H9 (cell line): ENCODE results near the gene GGTLC2. TPM values are rescaled to one million over a fixed set of nuclear protein-coding genes. Genes with fewer than 3 reads are reported as not detected.

Source experiments
- DNase-seq: peaks from one replicate; pipeline ENCODE4 v3.0.0-alpha.2; 2017
- H2AFZ ChIP-seq: one replicate; pipeline ENCODE4 v1.6.1; 2013; ENCODE audit warnings: mild to moderate bottlenecking, low read length, control low read depth, moderate library complexity
- H2AK5ac ChIP-seq: 2 replicates; pipeline ENCODE4 v1.6.1; 2013; ENCODE audit warnings: low read length, control low read depth, mixed read lengths; ENCODE audit not compliant: insufficient read length
- H2BK120ac ChIP-seq: one replicate; pipeline ENCODE4 v1.6.1; 2013; ENCODE audit warnings: low read depth, mild to moderate bottlenecking, low read length, control low read depth, inconsistent platforms; ENCODE audit not compliant: poor library complexity, severe bottlenecking
- H2BK12ac ChIP-seq: 2 replicates; pipeline ENCODE4 v1.6.1; 2013; ENCODE audit warnings: low read length, control low read depth, mixed read lengths, low read depth; ENCODE audit not compliant: insufficient read length
- H2BK15ac ChIP-seq: 2 replicates; pipeline ENCODE4 v1.6.1; 2013; ENCODE audit warnings: low read depth, low read length, control low read depth
- H2BK20ac ChIP-seq: one replicate; pipeline ENCODE4 v1.6.1; 2013; ENCODE audit warnings: low read depth, mild to moderate bottlenecking, low read length, control low read depth, inconsistent platforms; ENCODE audit not compliant: poor library complexity, severe bottlenecking
- H2BK5ac ChIP-seq: 2 replicates; pipeline ENCODE4 v1.6.1; 2013; ENCODE audit warnings: low read length, control low read depth, mixed read lengths; ENCODE audit not compliant: insufficient read length
- H3K14ac ChIP-seq: 2 replicates; pipeline ENCODE4 v1.6.1; 2013; ENCODE audit warnings: low read length, control low read depth; ENCODE audit not compliant: insufficient read depth
- H3K18ac ChIP-seq: 2 replicates; pipeline ENCODE4 v1.6.1; 2013; ENCODE audit warnings: low read depth, mild to moderate bottlenecking, mixed read lengths, low read length, control low read depth; ENCODE audit not compliant: insufficient read length
- H3K23ac ChIP-seq: 2 replicates; pipeline ENCODE4 v1.6.1; 2013; ENCODE audit warnings: low read length, control low read depth, mixed read lengths, low read depth; ENCODE audit not compliant: insufficient read length
- H3K23me2 ChIP-seq: 2 replicates; pipeline ENCODE4 v1.6.1; 2013; ENCODE audit warnings: low read depth, mild to moderate bottlenecking, mixed read lengths, low read length, control low read depth; ENCODE audit not compliant: insufficient read length, poor library complexity, severe bottlenecking
- H3K27ac ChIP-seq: 2 replicates; pipeline ENCODE4 v1.5.1; 2013; ENCODE audit warnings: low read length, control low read depth, mixed read lengths, low read depth; ENCODE audit not compliant: insufficient read length
- H3K27me3 ChIP-seq: 2 replicates; pipeline ENCODE4 v1.6.1; 2013; ENCODE audit warnings: low read length, control low read depth, inconsistent platforms; ENCODE audit not compliant: insufficient read depth
- H3K4ac ChIP-seq: 2 replicates; pipeline ENCODE4 v1.6.1; 2013; ENCODE audit warnings: low read depth, mild to moderate bottlenecking, control low read depth, inconsistent platforms, low read length, moderate library complexity
- H3K4me1 ChIP-seq: 2 replicates; pipeline ENCODE4 v1.6.1; 2013; ENCODE audit warnings: low read length, control low read depth, inconsistent platforms; ENCODE audit not compliant: insufficient read depth
- H3K4me2 ChIP-seq: 2 replicates; pipeline ENCODE4 v1.6.1; 2013; ENCODE audit warnings: low read length, control low read depth, mixed read lengths; ENCODE audit not compliant: insufficient read length, insufficient read depth
- H3K56ac ChIP-seq: 2 replicates; pipeline ENCODE4 v1.6.1; 2013; ENCODE audit warnings: low read depth, mild to moderate bottlenecking, mixed read lengths, low read length, control low read depth; ENCODE audit not compliant: insufficient read length
- H3K79me1 ChIP-seq: 2 replicates; pipeline ENCODE4 v1.6.1; 2013; ENCODE audit warnings: low read depth, mild to moderate bottlenecking, moderate library complexity, low read length, control low read depth, inconsistent platforms; ENCODE audit not compliant: insufficient read depth, poor library complexity, severe bottlenecking
- H3K79me2 ChIP-seq: 2 replicates; pipeline ENCODE4 v1.6.1; 2013; ENCODE audit warnings: low read length, control low read depth, inconsistent platforms; ENCODE audit not compliant: insufficient read depth
- H3K9ac ChIP-seq: 2 replicates; pipeline ENCODE4 v1.6.1; 2013; ENCODE audit warnings: low read length, control low read depth, mixed read lengths; ENCODE audit not compliant: insufficient read length; ENCODE audit errors: extremely low read depth
- H3K9me3 ChIP-seq: one replicate; pipeline ENCODE4 v1.6.1; 2013; ENCODE audit warnings: low read depth, low read length, inconsistent platforms; ENCODE audit not compliant: control insufficient read depth
- H3T11ph ChIP-seq: one replicate; pipeline ENCODE4 v1.6.1; 2013; ENCODE audit warnings: mild to moderate bottlenecking, low read length, control low read depth, inconsistent platforms
- H4K20me1 ChIP-seq: one replicate; pipeline ENCODE4 v1.6.1; 2013; ENCODE audit not compliant: control insufficient read depth, insufficient read length, insufficient read depth
- H4K5ac ChIP-seq: 2 replicates; pipeline ENCODE4 v1.6.1; 2013; ENCODE audit warnings: low read depth, mild to moderate bottlenecking, mixed read lengths, low read length, control low read depth; ENCODE audit not compliant: insufficient read length
- H4K8ac ChIP-seq: replicated peaks from 2 replicates; pipeline ENCODE4 v1.6.1; 2013; ENCODE audit warnings: low read length, control low read depth, mixed read lengths, low read depth; ENCODE audit not compliant: insufficient read length
- H4K91ac ChIP-seq: 2 replicates; pipeline ENCODE4 v1.6.1; 2013; ENCODE audit warnings: low read depth, mild to moderate bottlenecking, moderate library complexity, mixed read lengths, low read length, control low read depth; ENCODE audit not compliant: insufficient read length
- H3K27ac Mint-ChIP-seq, 3 experiments: 2 replicates in 2 of 3; 3 replicates in 1 of 3; pipeline ENCODE4 v1.8.0; 2020 to 2021; ENCODE audit warnings: mixed read lengths in 3 of 3, mild to moderate bottlenecking in 1 of 3, moderate library complexity in 1 of 3
- H3K27me3 Mint-ChIP-seq: 2 replicates; pipeline ENCODE4 v1.8.0; 2021; ENCODE audit warnings: low read depth, mild to moderate bottlenecking, moderate library complexity, mixed read lengths
- H3K36me3 Mint-ChIP-seq, 3 experiments: 2 replicates in 2 of 3; 3 replicates in 1 of 3; pipeline ENCODE4 v1.8.0; 2020 to 2021; ENCODE audit warnings: low read depth in 3 of 3, mixed read lengths in 3 of 3; ENCODE audit not compliant: insufficient read depth in 1 of 3
- H3K4me1 Mint-ChIP-seq, 2 experiments: 2 replicates each; pipeline ENCODE4 v1.8.0; 2020; ENCODE audit warnings: mixed read lengths in 2 of 2
- H3K4me3 Mint-ChIP-seq, 2 experiments: 2 replicates in 1 of 2; 3 replicates in 1 of 2; pipeline ENCODE4 v1.8.0; 2020 to 2021; ENCODE audit warnings: mild to moderate bottlenecking in 2 of 2, mixed read lengths in 2 of 2, moderate library complexity in 1 of 2
- H3K9me3 Mint-ChIP-seq, 2 experiments: 2 replicates in 1 of 2; 3 replicates in 1 of 2; pipeline ENCODE4 v1.8.0; 2020; ENCODE audit warnings: mild to moderate bottlenecking in 2 of 2, mixed read lengths in 2 of 2, moderate library complexity in 1 of 2
- WGBS: extraction: QIAGEN DNeasy Blood & Tissue Kit; methylation state at CpG from one replicate; pipeline ENCODE4 v1.1.7; 2013; ENCODE audit warnings: missing lambda C conversion rate, low lambda C conversion rate, mixed read lengths; ENCODE audit not compliant: insufficient read length; ENCODE audit errors: extremely low coverage; 5-methylcytosine and 5-hydroxymethylcytosine counted together
- total RNA-seq: library from RNA; stranded (reverse); gene quantifications from 2 replicates; pipeline ENCODE4 v1.2.1, GENCODE V29; 2021
- TF ChIP-seq, protein P1 (sequence below): fragments of 200-600 bp; sonication (generic); conservative IDR thresholded peaks from 3 replicates; pipeline ENCODE4 v1.8.0; 2021; ENCODE audit warnings: antibody characterized with exemption, mild to moderate bottlenecking

GGTLC2 gene
- total RNA-seq, 1 experiment from 2014 or later = not detected

DNA sequence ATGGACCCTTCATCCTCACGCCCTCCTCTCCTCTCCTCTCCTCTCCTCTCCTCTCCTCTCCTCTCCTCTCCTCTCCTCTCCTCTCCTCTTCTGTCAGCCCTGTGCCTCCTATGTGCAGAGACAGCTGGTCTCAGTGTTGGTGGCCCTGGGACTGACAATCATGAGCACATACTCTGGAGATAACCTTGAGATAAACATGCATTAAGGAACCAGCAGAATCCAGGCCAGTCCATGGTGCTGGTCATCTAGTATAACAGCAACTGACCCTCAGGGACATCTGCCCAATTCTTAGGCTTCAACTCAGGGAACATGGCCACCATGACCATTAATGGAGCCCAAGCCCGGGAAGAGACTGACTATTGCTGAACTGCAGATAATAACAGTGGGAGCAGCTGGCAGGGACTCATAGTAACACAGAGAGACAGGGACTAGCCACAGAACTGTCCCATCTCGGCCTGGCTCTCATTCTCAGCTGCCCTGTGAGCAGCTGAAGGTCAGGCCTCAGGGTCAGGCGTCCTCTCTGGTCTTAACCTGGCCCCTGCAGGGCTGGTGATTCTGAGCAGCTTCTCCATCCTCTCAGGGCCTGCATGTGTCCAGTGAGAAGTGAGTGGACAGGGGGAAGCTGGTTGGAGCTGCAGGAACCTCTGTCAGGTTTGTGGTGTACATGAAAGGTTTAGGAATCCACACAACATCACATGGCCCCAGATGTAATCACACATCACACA lies 45.4 kb downstream of the GGTLC2 start:
- Mint-ChIP-seq H3K4me3 (no peak overlapping the region), H3K4me1 (0 out of 4 replicates have a peak, but pooled peaks cover 0 to 3% of the 10 kb centered on the region in 2 experiments)
- WGBS = no CpG with 5 or more reads among the region's 4 CpGs

More for the DNA sequence above, 45.4 kb downstream of the GGTLC2 start:
- no peaks in the 10 kb centered on the region for H3K9me3 Mint-ChIP-seq
- no peak overlapping the region for H3K27ac ChIP-seq
- no peaks in the 10 kb centered on the region for H3K36me3 Mint-ChIP-seq
- no peak overlapping the region for H3K9ac ChIP-seq
- no peak for DNase-seq
- H2BK5ac ChIP-seq = no peak overlapping the region
- H2BK15ac ChIP-seq = no peak overlapping the region
- H2BK20ac ChIP-seq = no peak overlapping the region
- H2BK120ac ChIP-seq = no peak overlapping the region
- H2BK12ac ChIP-seq = no peak overlapping the region
- no peaks in the 10 kb centered on the region for H4K20me1 ChIP-seq
- no peak overlapping the region for H3K56ac ChIP-seq
- peaks cover 96% of the 10 kb centered on the region for H3K27me3 Mint-ChIP-seq
- peaks cover 18% of the 10 kb centered on the region; the same call in 1 of the 2 replicates for H3K27me3 ChIP-seq
- H4K8ac ChIP-seq = no peak overlapping the region
- H3K27ac Mint-ChIP-seq = no peak overlapping the region
- no peak overlapping the region for H3K4ac ChIP-seq
- no peak overlapping the region for H2AK5ac ChIP-seq
- H3K79me1 ChIP-seq = no peaks in the 10 kb centered on the region
- H3K4me2 ChIP-seq = no peak overlapping the region
- H3K14ac ChIP-seq = no peak overlapping the region
- no peaks in the 10 kb centered on the region for H3K4me1 ChIP-seq
- H3T11ph ChIP-seq = no peak overlapping the region
- H4K91ac ChIP-seq = no peak overlapping the region
- TF ChIP-seq, protein P1, sequence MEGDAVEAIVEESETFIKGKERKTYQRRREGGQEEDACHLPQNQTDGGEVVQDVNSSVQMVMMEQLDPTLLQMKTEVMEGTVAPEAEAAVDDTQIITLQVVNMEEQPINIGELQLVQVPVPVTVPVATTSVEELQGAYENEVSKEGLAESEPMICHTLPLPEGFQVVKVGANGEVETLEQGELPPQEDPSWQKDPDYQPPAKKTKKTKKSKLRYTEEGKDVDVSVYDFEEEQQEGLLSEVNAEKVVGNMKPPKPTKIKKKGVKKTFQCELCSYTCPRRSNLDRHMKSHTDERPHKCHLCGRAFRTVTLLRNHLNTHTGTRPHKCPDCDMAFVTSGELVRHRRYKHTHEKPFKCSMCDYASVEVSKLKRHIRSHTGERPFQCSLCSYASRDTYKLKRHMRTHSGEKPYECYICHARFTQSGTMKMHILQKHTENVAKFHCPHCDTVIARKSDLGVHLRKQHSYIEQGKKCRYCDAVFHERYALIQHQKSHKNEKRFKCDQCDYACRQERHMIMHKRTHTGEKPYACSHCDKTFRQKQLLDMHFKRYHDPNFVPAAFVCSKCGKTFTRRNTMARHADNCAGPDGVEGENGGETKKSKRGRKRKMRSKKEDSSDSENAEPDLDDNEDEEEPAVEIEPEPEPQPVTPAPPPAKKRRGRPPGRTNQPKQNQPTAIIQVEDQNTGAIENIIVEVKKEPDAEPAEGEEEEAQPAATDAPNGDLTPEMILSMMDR = no peak
- no peaks in the 10 kb centered on the region for H3K9me3 ChIP-seq
- H3K18ac ChIP-seq = no peak overlapping the region
- H3K23me2 ChIP-seq = no peaks in the 10 kb centered on the region
- H3K23ac ChIP-seq = no peak overlapping the region
- H4K5ac ChIP-seq = no peak overlapping the region
- H2AFZ ChIP-seq = no peak overlapping the region
- H3K79me2 ChIP-seq = no peaks in the 10 kb centered on the region
